ENCODE results near the gene SYT12.

DNA sequence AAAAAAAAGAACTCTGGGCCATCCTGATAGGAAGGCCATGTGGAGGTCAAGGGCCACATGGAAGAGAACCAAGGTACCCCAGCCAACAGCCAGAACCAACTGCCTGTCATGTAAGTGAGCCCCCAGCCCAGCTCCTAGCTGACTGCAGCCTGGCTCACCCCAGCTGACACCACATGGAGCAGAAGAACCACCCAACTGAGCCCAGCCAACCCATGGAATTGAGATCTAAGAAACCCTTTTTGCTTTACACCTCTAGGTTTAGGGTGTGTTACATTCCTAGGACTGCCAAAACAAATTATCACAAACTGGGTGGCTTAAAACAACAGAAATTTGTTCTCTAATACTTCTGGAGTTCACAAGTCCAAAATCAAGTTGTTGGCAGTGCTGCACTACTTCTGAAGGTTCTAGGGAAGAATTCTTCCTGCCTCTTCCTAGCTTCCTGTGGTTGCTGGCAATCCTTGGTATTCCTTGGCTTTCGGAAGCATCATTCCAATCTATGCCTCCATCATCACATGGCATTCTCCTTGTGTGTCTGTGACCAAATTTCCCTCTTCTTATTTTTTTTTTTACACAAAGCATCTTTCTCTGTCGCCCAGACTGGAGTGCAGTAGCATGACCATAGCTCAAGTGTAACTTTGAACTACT, 43.5 kb upstream of the SYT12 start:
- TF ChIP-seq POLR2A (IDR thresholded peaks at IDR 0.05), result no peak
- TF ChIP-seq CTCF (IDR thresholded peaks at IDR 0.05), result no peak

Data from Peyer's patch (tissue), 4 donors.